K562 (cell line): ENCODE data around the gene TMEM30A. TPM values are rescaled to one million over a fixed set of nuclear protein-coding genes. Genes with fewer than 3 reads are reported as not detected.

ENCODE experiments used
- BCOR ChIP-seq: fragments of 450-650 bp; IDR thresholded peaks from 2 replicates; pipeline ENCODE4 v1.6.1; 2016
- CC2D1A ChIP-seq: fragments of 450-650 bp; IDR thresholded peaks from 2 replicates; pipeline ENCODE4 v1.6.1; 2017; ENCODE audit warnings: mild to moderate bottlenecking
- ZBTB17 ChIP-seq: fragments of 450-650 bp; formaldehyde crosslinking; IDR thresholded peaks from 2 replicates; pipeline ENCODE4 v1.4.0; 2020; ENCODE audit warnings: mild to moderate bottlenecking
- ZNF165 ChIP-seq: fragments of 250-450 bp; sonication (Bioruptor Pico); IDR thresholded peaks from 2 replicates; pipeline ENCODE4 v1.4.0; 2020; ENCODE audit warnings: borderline replicate concordance
- ZNF263 ChIP-seq: sonication (generic); formaldehyde crosslinking; IDR thresholded peaks from 2 replicates; pipeline ENCODE4 v1.8.0; 2022; ENCODE audit warnings: mild to moderate bottlenecking, missing genetic modification reagents, borderline replicate concordance
- ZNF436 ChIP-seq: fragments of 250-450, 450-650 bp; sonication (Bioruptor Pico); formaldehyde crosslinking; IDR thresholded peaks from 2 replicates; pipeline ENCODE4 v1.7.0; 2020; ENCODE audit warnings: mild to moderate bottlenecking
- ZNF668 ChIP-seq: fragments of 250-450 bp; sonication (Bioruptor Pico); IDR thresholded peaks from 2 replicates; pipeline ENCODE4 v1.8.0; 2022; ENCODE audit warnings: mild to moderate bottlenecking, inconsistent platforms
- ZZZ3 ChIP-seq: fragments of 450-650 bp; IDR thresholded peaks from 2 replicates; pipeline ENCODE4 v1.6.1; 2016; ENCODE audit warnings: antibody characterized with exemption, mild to moderate bottlenecking, moderate library complexity
- polyA plus RNA-seq, 8 experiments: library from polyadenylated mRNA; depleted of rRNA in 4 of 8; stranded (reverse) in 5 of 8; unstranded in 3 of 8; fragments of >200 nt; fragmentation: Nextera tagmentation in 2 of 8; fragmentation: Illumina TruSeq in 1 of 8; extraction: Ambion mirVana in 2 of 8; extraction: Trizol in 1 of 8; gene quantifications; 2 replicates each; pipeline versions ENCODE4 v1.2.1 to v1.2.3, GENCODE V29; 2011 to 2014; ENCODE audit warnings: inconsistent platforms in 1 of 8, missing spikeins in 1 of 8
- total RNA-seq, 7 experiments: library from RNA; depleted of rRNA in 6 of 7; stranded (reverse); fragments of >200 nt in 6 of 7; fragmentation: Illumina TruSeq in 2 of 7; extraction: Trizol in 2 of 7; gene quantifications; 2 replicates each; pipeline versions ENCODE4 v1.2.1 to v1.2.3, GENCODE V29; 2011 to 2021; ENCODE audit warnings: low replicate concordance in 1 of 7
- TF ChIP-seq, protein P1 (sequence below): fragments of 450-650 bp; IDR thresholded peaks from 2 replicates; pipeline ENCODE4 v1.6.1; 2016
- TF ChIP-seq, protein P2 (sequence below), 2 experiments: fragments of 250-450 bp in 1 of 2; fragments of 450-650 bp in 1 of 2; sonication (Bioruptor Pico) in 1 of 2; IDR thresholded peaks; 2 replicates each; pipeline versions ENCODE4 v1.6.1 to v1.8.0; 2016 to 2021; ENCODE audit warnings: mild to moderate bottlenecking in 2 of 2, moderate library complexity in 2 of 2, missing compliant biosample characterization in 1 of 2, missing genetic modification characterization in 1 of 2
- TF ChIP-seq, protein P3 (sequence below): IDR thresholded peaks from 3 replicates; pipeline ENCODE4 v1.6.1; 2011; ENCODE audit warnings: borderline replicate concordance, mild to moderate bottlenecking; ENCODE audit not compliant: insufficient read length, insufficient read depth
- TF ChIP-seq, protein P4 (sequence below): fragments of 250-450 bp; sonication (Bioruptor Pico); IDR thresholded peaks from 2 replicates; pipeline ENCODE4 v1.4.0; 2020; ENCODE audit warnings: borderline replicate concordance

Gene TMEM30A
- total and polyA plus RNA-seq, 9 of the 15 experiments (the other 6 are each of a cell fraction or from before 2014, with no cell fraction given) = 6.5 to 31.2 (median 16.3) TPM

DNA sequence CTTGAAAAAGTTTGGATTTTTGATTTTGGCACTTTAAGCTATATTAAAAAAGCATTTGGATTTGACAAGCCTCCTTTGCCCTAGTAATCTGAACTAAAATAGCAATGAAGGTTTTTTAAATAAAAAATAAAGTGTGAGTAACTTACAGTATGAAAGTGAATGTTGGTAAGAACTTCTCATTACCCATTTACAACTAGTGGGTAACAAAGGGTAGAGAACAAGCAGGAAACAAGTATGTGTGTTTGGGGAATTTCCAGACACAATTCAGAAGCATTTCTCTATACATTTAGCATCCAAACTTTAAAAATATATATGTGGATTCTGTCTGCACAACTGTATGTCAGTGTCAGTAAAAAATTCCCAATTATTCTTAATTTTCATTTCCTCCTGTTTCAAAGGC is 2.9 kb downstream of the TMEM30A start (continued):
- TF ChIP-seq, protein P1, sequence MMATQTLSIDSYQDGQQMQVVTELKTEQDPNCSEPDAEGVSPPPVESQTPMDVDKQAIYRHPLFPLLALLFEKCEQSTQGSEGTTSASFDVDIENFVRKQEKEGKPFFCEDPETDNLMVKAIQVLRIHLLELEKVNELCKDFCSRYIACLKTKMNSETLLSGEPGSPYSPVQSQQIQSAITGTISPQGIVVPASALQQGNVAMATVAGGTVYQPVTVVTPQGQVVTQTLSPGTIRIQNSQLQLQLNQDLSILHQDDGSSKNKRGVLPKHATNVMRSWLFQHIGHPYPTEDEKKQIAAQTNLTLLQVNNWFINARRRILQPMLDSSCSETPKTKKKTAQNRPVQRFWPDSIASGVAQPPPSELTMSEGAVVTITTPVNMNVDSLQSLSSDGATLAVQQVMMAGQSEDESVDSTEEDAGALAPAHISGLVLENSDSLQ = no peak
- TF ChIP-seq, protein P2, sequence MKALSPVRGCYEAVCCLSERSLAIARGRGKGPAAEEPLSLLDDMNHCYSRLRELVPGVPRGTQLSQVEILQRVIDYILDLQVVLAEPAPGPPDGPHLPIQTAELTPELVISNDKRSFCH (CRISPR knock-in tag; IDR thresholded peaks at IDR 0.05) = no peak
- TF ChIP-seq, protein P2 (tag; IDR thresholded peaks at IDR 0.05) = no peak
- no peak for TF ChIP-seq ZZZ3
- TF ChIP-seq ZNF668 = no peak
- no peak for TF ChIP-seq CC2D1A
- TF ChIP-seq ZNF165 = no peak
- no peak for TF ChIP-seq ZNF436
- no peak for TF ChIP-seq ZNF263 (CRISPR knock-in tag)
- no peak for TF ChIP-seq BCOR
- TF ChIP-seq ZBTB17 (CRISPR knock-in tag) = no peak
- TF ChIP-seq, protein P3, sequence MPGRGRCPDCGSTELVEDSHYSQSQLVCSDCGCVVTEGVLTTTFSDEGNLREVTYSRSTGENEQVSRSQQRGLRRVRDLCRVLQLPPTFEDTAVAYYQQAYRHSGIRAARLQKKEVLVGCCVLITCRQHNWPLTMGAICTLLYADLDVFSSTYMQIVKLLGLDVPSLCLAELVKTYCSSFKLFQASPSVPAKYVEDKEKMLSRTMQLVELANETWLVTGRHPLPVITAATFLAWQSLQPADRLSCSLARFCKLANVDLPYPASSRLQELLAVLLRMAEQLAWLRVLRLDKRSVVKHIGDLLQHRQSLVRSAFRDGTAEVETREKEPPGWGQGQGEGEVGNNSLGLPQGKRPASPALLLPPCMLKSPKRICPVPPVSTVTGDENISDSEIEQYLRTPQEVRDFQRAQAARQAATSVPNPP = no peak
- TF ChIP-seq, protein P4, sequence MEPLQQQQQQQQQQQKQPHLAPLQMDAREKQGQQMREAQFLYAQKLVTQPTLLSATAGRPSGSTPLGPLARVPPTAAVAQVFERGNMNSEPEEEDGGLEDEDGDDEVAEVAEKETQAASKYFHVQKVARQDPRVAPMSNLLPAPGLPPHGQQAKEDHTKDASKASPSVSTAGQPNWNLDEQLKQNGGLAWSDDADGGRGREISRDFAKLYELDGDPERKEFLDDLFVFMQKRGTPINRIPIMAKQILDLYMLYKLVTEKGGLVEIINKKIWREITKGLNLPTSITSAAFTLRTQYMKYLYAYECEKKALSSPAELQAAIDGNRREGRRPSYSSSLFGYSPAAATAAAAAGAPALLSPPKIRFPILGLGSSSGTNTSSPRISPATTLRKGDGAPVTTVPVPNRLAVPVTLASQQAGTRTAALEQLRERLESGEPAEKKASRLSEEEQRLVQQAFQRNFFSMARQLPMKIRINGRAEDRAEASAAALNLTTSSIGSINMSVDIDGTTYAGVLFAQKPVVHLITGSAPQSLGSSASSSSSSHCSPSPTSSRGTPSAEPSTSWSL (CRISPR knock-in tag) = no peak
